ENCODE measurements around the gene EPG5.
A peak's percentile ranks its signal among the peaks of the same experiment; 100 is the strongest.
"Not testable (repeated sequence)": the region's sequence is repeated elsewhere in the genome, so short reads cannot be mapped to it uniquely, and the experiment has no call there.

The EPG5 gene

GRCh38 chr18:45976566-45976965, 9.4 kb upstream of the EPG5 start:
- Histone ChIP-seq H3K27me3 (ENCODE audit: insufficient read depth, low read length) (no peaks in the 10 kb centered on the region), H4K20me1 (ENCODE audit: insufficient read depth, low read length) (no peaks in the 10 kb centered on the region), H3F3A (ENCODE audit: insufficient read depth, low read length) (no peaks in the 10 kb centered on the region), H3K4me2 (ENCODE audit: low read length) (no peak overlapping the region), H3K9me3 (ENCODE audit: low read length) (no peaks in the 10 kb centered on the region), H3K79me2 (ENCODE audit: insufficient read depth, low read length) (no peaks in the 10 kb centered on the region), H3K4me1 (ENCODE audit: insufficient read depth, low read length, severe bottlenecking) (no peaks in the 10 kb centered on the region), H3K4me3 (ENCODE audit: low read depth, low read length, poor library complexity, severe bottlenecking) (no peak overlapping the region), H3K9me2 (ENCODE audit: low read depth, low read length) (no peaks in the 10 kb centered on the region), H3K9ac (ENCODE audit: low read length) (no peak overlapping the region), H2AFZ (ENCODE audit: low read length) (no peak overlapping the region), H3K27ac (ENCODE audit: low read depth, low read length, poor library complexity, severe bottlenecking) (no peak overlapping the region), H3K36me3 (ENCODE audit: insufficient read depth, low read length) (no peaks in the 10 kb centered on the region)
- TF ChIP-seq EZH2 (IDR thresholded peaks at IDR 0.05; ENCODE audit: borderline replicate concordance, low read length), result no peak
- TF ChIP-seq CTCF (IDR thresholded peaks at IDR 0.05; ENCODE audit: low read length), result no peak

- Histone ChIP-seq H3K27me3 (ENCODE audit: insufficient read depth, low read length) (no peaks in the 10 kb centered on the region), H3K4me2 (ENCODE audit: low read length) (no peak overlapping the region), H3K9me2 (ENCODE audit: low read depth, low read length) (no peaks in the 10 kb centered on the region), H3F3A (ENCODE audit: insufficient read depth, low read length) (no peaks in the 10 kb centered on the region), H3K27ac (ENCODE audit: low read depth, low read length, poor library complexity, severe bottlenecking) (no peak overlapping the region), H3K9ac (ENCODE audit: low read length) (no peak overlapping the region), H3K36me3 (ENCODE audit: insufficient read depth, low read length) (no peaks in the 10 kb centered on the region), H3K4me1 (ENCODE audit: insufficient read depth, low read length, severe bottlenecking) (no peaks in the 10 kb centered on the region), H3K4me3 (ENCODE audit: low read depth, low read length, poor library complexity, severe bottlenecking) (no peak overlapping the region), H3K79me2 (ENCODE audit: insufficient read depth, low read length) (no peaks in the 10 kb centered on the region), H3K9me3 (ENCODE audit: low read length) (no peaks in the 10 kb centered on the region), H2AFZ (ENCODE audit: low read length) (no peak overlapping the region), H4K20me1 (ENCODE audit: insufficient read depth, low read length) (no peaks in the 10 kb centered on the region)
- TF ChIP-seq CTCF (IDR thresholded peaks at IDR 0.05; ENCODE audit: low read length) (peak; percentile 76), EZH2 (IDR thresholded peaks at IDR 0.05; ENCODE audit: borderline replicate concordance, low read length) (no peak)
These were observed 7.0 kb upstream of the EPG5 start for GRCh38 chr18:45974088-45974536.

DNA sequence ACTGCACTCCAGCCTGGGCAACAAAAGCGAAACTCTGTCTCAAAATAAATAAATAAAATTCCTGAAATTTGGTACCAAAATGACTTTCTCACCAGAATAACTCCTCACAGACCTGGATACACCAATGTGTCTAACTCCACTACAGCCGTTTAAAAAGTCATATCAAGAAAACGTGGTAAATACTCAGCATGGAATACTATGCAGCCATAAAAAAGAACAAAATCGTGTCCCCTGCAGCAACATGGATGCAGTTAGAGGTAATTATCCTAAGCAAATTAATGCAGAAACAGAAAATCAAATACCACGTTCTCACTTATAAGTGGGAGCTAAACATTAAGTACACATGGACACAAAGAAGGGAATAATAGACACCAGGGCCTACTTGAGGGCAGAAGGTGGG, 2.2 kb downstream of the EPG5 start:
- H3K4me3 ChIP-seq (ENCODE audit: low read depth, low read length, poor library complexity, severe bottlenecking); H3K79me2 ChIP-seq (ENCODE audit: insufficient read depth, low read length); H3K27me3 ChIP-seq (ENCODE audit: insufficient read depth, low read length); H3K27ac ChIP-seq (ENCODE audit: low read depth, low read length, poor library complexity, severe bottlenecking); H3K9ac ChIP-seq (ENCODE audit: low read length); H3K9me2 ChIP-seq (ENCODE audit: low read depth, low read length); H4K20me1 ChIP-seq (ENCODE audit: insufficient read depth, low read length); H3K9me3 ChIP-seq (ENCODE audit: low read length); H3K4me2 ChIP-seq (ENCODE audit: low read length); H3K36me3 ChIP-seq (ENCODE audit: insufficient read depth, low read length); H3F3A ChIP-seq (ENCODE audit: insufficient read depth, low read length); H2AFZ ChIP-seq (ENCODE audit: low read length): not testable (repeated sequence)
- H3K4me1 ChIP-seq (ENCODE audit: insufficient read depth, low read length, severe bottlenecking), result peaks cover 11% of the 10 kb centered on the region

- peaks cover 10% of the 10 kb centered on the region for H3K79me2 ChIP-seq (ENCODE audit: insufficient read depth, low read length)
- H3K4me1 ChIP-seq (ENCODE audit: insufficient read depth, low read length, severe bottlenecking), result peaks cover 8% of the 10 kb centered on the region
- no peaks in the 10 kb centered on the region for H3K9me2 ChIP-seq (ENCODE audit: low read depth, low read length)
- no peak overlapping the region for H3K9ac ChIP-seq (ENCODE audit: low read length)
- no peak overlapping the region for H3K4me2 ChIP-seq (ENCODE audit: low read length)
- peaks cover 7% of the 10 kb centered on the region; the same call in 1 of the 2 replicates for H3K36me3 ChIP-seq (ENCODE audit: insufficient read depth, low read length)
- H3F3A ChIP-seq (ENCODE audit: insufficient read depth, low read length), result no peaks in the 10 kb centered on the region
- H3K27ac ChIP-seq (ENCODE audit: low read depth, low read length, poor library complexity, severe bottlenecking), result no peak overlapping the region
- H3K9me3 ChIP-seq (ENCODE audit: low read length), result no peaks in the 10 kb centered on the region
- no peak overlapping the region for H3K4me3 ChIP-seq (ENCODE audit: low read depth, low read length, poor library complexity, severe bottlenecking)
- H4K20me1 ChIP-seq (ENCODE audit: insufficient read depth, low read length), result no peaks in the 10 kb centered on the region
- TF ChIP-seq CTCF (IDR thresholded peaks at IDR 0.05; ENCODE audit: low read length), result no peak
- no peak for TF ChIP-seq EZH2 (IDR thresholded peaks at IDR 0.05; ENCODE audit: borderline replicate concordance, low read length)
- no peaks in the 10 kb centered on the region for H3K27me3 ChIP-seq (ENCODE audit: insufficient read depth, low read length)
- H2AFZ ChIP-seq (ENCODE audit: low read length), result no peak overlapping the region
These were observed 4.3 kb downstream of the EPG5 start for GRCh38 chr18:45962866-45963265.

Data from OCI-LY1 (cell line).